Measurements from ENCODE around the gene ZFAND3. TPM values are rescaled to one million over a fixed set of nuclear protein-coding genes. Genes with fewer than 3 reads are reported as not detected.
A peak's percentile ranks its signal among the peaks of the same experiment; 100 is the strongest.

ZFAND3 gene
- total RNA-seq, 4 donors from 2014 or later = 46.3 to 73.6 (median 49.3) TPM

- peaks cover 0 to 2% (median 0%) of the 10 kb centered on the region in 3 donors for H3K4me1 ChIP-seq
- WGBS, 2 donors (ENCODE audit: low coverage in 1 of 2) = 86 to 91% methylated on average over 1 of the region's 1 CpG
- no peaks in the 10 kb centered on the region for H3K36me3 ChIP-seq
- ATAC-seq = no peak
- H3K27me3 ChIP-seq = no peaks in the 10 kb centered on the region
- no peak overlapping the region for H3K27ac ChIP-seq
- H3K4me3 ChIP-seq = no peak overlapping the region
- no peak for TF ChIP-seq POLR2AphosphoS5 (IDR thresholded peaks at IDR 0.05)
- TF ChIP-seq EP300 (IDR thresholded peaks at IDR 0.05) = no peak
- TF ChIP-seq POLR2A (IDR thresholded peaks at IDR 0.05) = no peak
- TF ChIP-seq, protein P1, sequence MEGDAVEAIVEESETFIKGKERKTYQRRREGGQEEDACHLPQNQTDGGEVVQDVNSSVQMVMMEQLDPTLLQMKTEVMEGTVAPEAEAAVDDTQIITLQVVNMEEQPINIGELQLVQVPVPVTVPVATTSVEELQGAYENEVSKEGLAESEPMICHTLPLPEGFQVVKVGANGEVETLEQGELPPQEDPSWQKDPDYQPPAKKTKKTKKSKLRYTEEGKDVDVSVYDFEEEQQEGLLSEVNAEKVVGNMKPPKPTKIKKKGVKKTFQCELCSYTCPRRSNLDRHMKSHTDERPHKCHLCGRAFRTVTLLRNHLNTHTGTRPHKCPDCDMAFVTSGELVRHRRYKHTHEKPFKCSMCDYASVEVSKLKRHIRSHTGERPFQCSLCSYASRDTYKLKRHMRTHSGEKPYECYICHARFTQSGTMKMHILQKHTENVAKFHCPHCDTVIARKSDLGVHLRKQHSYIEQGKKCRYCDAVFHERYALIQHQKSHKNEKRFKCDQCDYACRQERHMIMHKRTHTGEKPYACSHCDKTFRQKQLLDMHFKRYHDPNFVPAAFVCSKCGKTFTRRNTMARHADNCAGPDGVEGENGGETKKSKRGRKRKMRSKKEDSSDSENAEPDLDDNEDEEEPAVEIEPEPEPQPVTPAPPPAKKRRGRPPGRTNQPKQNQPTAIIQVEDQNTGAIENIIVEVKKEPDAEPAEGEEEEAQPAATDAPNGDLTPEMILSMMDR (IDR thresholded peaks at IDR 0.05) = no peak
- H3K9me3 ChIP-seq = no peaks in the 10 kb centered on the region
Measured at GRCh38 chr6:38100380-38100779, 280.9 kb downstream of the ZFAND3 start.

DNA sequence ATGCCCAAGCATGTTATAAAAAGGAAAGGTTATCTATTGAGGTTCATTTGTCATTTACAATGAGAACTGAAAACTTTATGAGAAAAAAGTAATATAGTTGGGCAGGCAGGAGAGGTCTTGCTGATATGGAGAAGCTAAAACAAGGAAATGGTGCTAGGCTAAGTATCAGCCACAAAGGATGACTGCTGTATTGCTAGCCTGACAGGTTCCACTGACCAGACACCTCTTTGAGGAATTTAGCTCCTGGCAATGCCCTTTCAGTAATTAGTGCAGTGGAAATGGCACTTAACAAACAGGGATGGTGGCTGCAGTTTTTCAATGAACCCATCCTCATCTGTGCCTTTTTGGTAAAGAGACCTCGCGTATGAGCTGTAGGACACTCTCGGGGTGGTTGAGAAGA, 284.4 kb downstream of the ZFAND3 start:
- no peak for TF ChIP-seq POLR2AphosphoS5 (IDR thresholded peaks at IDR 0.05)
- 97% methylated on average over 3 of the region's 3 CpGs; no CpG with 5 or more reads in 1 of the 2 donors for WGBS, 2 donors (ENCODE audit: low coverage in 1 of 2)
- no peak overlapping the region for H3K27ac ChIP-seq

DNA sequence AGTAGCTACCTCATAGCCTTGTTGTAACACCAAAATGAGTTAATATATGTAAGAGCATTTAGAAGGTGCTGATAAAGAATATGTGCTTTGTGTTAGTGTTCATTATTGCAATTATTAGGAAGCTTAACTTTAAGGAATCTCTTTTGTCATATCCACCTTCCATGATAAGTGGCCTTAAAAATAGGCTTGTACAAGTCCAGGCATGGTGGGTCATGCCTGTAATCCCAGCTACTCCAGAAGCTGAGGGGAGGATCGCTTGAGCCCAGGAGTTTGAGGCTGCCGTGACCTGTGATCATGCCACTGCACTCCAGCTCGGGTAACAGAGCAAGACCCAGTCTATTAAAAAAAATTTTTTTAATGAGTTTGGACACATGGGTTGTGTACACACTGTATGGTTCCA, 285.5 kb downstream of the ZFAND3 start:
- ATAC-seq = no peak
- TF ChIP-seq EP300 (IDR thresholded peaks at IDR 0.05) = no peak
- H3K4me1 ChIP-seq = peaks cover 0 to 6% (median 0%) of the 10 kb centered on the region in 3 donors
- 92 to 100% methylated on average over 2 to 3 of the region's 3 CpGs for WGBS, 2 donors (ENCODE audit: low coverage in 1 of 2)
- H3K36me3 ChIP-seq = no peaks in the 10 kb centered on the region
- H3K9me3 ChIP-seq = no peaks in the 10 kb centered on the region
- H3K27ac ChIP-seq = no peak overlapping the region
- H3K4me3 ChIP-seq = no peak overlapping the region
- no peaks in the 10 kb centered on the region for H3K27me3 ChIP-seq

More for the DNA sequence above, 284.4 kb downstream of the ZFAND3 start:
- Histone ChIP-seq H3K27me3 (no peaks in the 10 kb centered on the region), H3K4me3 (no peak overlapping the region), H3K36me3 (no peaks in the 10 kb centered on the region), H3K4me1 (no peaks in the 10 kb centered on the region), H3K9me3 (no peaks in the 10 kb centered on the region)
- no peak for ATAC-seq

- no peak for ATAC-seq
- Histone ChIP-seq H3K4me1 (peaks cover 0 to 21% (median 0%) of the 10 kb centered on the region in 3 donors), H3K27ac (no peak overlapping the region), H3K36me3 (no peaks in the 10 kb centered on the region), H3K27me3 (no peaks in the 10 kb centered on the region), H3K9me3 (no peaks in the 10 kb centered on the region), H3K4me3 (no peak overlapping the region)
- 100% methylated on average over 1 of the region's 1 CpG; no CpG with 5 or more reads in 1 of the 2 donors for WGBS, 2 donors (ENCODE audit: low coverage in 1 of 2)
- TF ChIP-seq POLR2A (IDR thresholded peaks at IDR 0.05) = no peak
- no peak for TF ChIP-seq EP300 (IDR thresholded peaks at IDR 0.05)
- TF ChIP-seq, protein P1 (IDR thresholded peaks at IDR 0.05) = no peak
- no peak for TF ChIP-seq POLR2AphosphoS5 (IDR thresholded peaks at IDR 0.05)
Measured at GRCh38 chr6:38107073-38107472, 287.5 kb downstream of the ZFAND3 start.

DNA sequence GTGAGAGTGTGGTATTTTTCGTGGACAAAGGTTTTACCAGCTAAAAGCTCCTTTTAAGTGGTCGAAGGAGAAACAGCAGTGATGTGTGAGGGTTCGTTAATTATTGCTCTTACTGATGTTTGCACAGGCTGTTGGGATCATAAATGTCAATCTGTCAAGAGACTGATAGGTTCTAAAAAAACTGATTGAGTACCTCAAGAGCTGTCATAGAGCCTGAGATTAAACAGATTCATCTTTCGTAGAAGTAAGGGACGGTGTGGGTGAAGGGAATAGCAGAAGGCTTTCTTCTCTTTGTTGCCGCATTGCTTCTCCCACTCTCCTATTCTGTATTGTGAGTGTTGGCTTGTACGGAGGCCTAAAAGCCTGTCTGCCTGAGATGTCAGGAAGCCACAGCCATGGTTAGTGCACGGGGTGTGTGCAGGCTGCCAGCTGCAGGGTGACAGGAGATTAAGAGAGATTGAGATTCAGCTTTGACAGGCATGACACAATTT, 291.0 kb downstream of the ZFAND3 start:
- no peaks in the 10 kb centered on the region for H3K36me3 ChIP-seq
- no peak for ATAC-seq
- 67 to 71% methylated on average over 7 to 8 of the region's 8 CpGs for WGBS, 2 donors (ENCODE audit: low coverage in 1 of 2)
- peaks cover 0 to 25% (median 0%) of the 10 kb centered on the region in 3 donors for H3K4me1 ChIP-seq
- H3K27ac ChIP-seq = no peak overlapping the region
- TF ChIP-seq POLR2A (IDR thresholded peaks at IDR 0.05) (no peak), POLR2AphosphoS5 (IDR thresholded peaks at IDR 0.05) (peak; percentile 35), EP300 (IDR thresholded peaks at IDR 0.05) (no peak)
- TF ChIP-seq, protein P1 (IDR thresholded peaks at IDR 0.05) = no peak
- H3K4me3 ChIP-seq = no peak overlapping the region
- H3K9me3 ChIP-seq = no peaks in the 10 kb centered on the region
- no peaks in the 10 kb centered on the region for H3K27me3 ChIP-seq

GRCh38 chr6:38112181-38112580, 292.7 kb downstream of the ZFAND3 start:
- H3K4me3 ChIP-seq = no peak overlapping the region
- H3K27me3 ChIP-seq = no peaks in the 10 kb centered on the region
- WGBS, 2 donors (ENCODE audit: low coverage in 1 of 2) = 86 to 98% methylated on average over 3 to 4 of the region's 5 CpGs
- peaks cover 0 to 25% (median 0%) of the 10 kb centered on the region in 3 donors for H3K4me1 ChIP-seq
- H3K27ac ChIP-seq = no peak overlapping the region
- TF ChIP-seq POLR2AphosphoS5 (IDR thresholded peaks at IDR 0.05) (no peak), POLR2A (IDR thresholded peaks at IDR 0.05) (no peak), EP300 (IDR thresholded peaks at IDR 0.05) (no peak)
- TF ChIP-seq, protein P1 (IDR thresholded peaks at IDR 0.05) = no peak
- ATAC-seq = no peak
- peaks cover 0 to 9% of the 10 kb centered on the region in 2 donors for H3K36me3 ChIP-seq
- H3K9me3 ChIP-seq = no peaks in the 10 kb centered on the region
